HepG2 (cell line): ENCODE results near the gene DPCD. TPM values are rescaled to one million over a fixed set of nuclear protein-coding genes. Genes with fewer than 3 reads are reported as not detected.

Experiments
- EZH2 ChIP-seq: conservative IDR thresholded peaks from 2 replicates; pipeline ENCODE4 v1.6.1; 2012; ENCODE audit warnings: mild to moderate bottlenecking, low read depth, low read length, moderate library complexity
- HOMEZ ChIP-seq: IDR thresholded peaks from 2 replicates; pipeline ENCODE4 v1.6.1; 2016; ENCODE audit warnings: low read depth
- NONO ChIP-seq, 2 experiments: fragments of 450-650 bp in 1 of 2; sonication (generic) in 1 of 2; formaldehyde crosslinking in 1 of 2; IDR thresholded peaks in 1 of 2; conservative IDR thresholded peaks in 1 of 2; 2 replicates each; pipeline versions ENCODE4 v1.6.1 to v1.8.0; 2017 to 2022; ENCODE audit warnings: mild to moderate bottlenecking in 1 of 2, missing genetic modification reagents in 1 of 2, moderate library complexity in 1 of 2
- PPARG ChIP-seq: conservative IDR thresholded peaks from 2 replicates; pipeline ENCODE4 v1.6.1; 2016; ENCODE audit warnings: missing biosample characterization, missing genetic modification reagents
- SNAPC4 ChIP-seq: sonication (generic); formaldehyde crosslinking; IDR thresholded peaks from 2 replicates; pipeline ENCODE4 v1.4.0; 2020; ENCODE audit warnings: mild to moderate bottlenecking, missing genetic modification reagents
- THRA ChIP-seq: sonication (generic); formaldehyde crosslinking; IDR thresholded peaks from 2 replicates; pipeline ENCODE4 v1.4.0; 2020; ENCODE audit warnings: missing genetic modification reagents, borderline replicate concordance
- ZMYM3 ChIP-seq: sonication (generic); formaldehyde crosslinking; IDR thresholded peaks from 2 replicates; pipeline ENCODE4 v1.5.1; 2020; ENCODE audit warnings: mild to moderate bottlenecking, missing genetic modification reagents
- ZNF280D ChIP-seq: sonication (generic); formaldehyde crosslinking; IDR thresholded peaks from 2 replicates; pipeline ENCODE4 v1.5.1; 2020; ENCODE audit warnings: mild to moderate bottlenecking, missing genetic modification reagents
- ZNF605 ChIP-seq: sonication (generic); formaldehyde crosslinking; IDR thresholded peaks from 2 replicates; pipeline ENCODE4 v1.8.0; 2022; ENCODE audit warnings: mild to moderate bottlenecking, missing genetic modification reagents
- ZNF687 ChIP-seq: sonication (generic); formaldehyde crosslinking; IDR thresholded peaks from 2 replicates; pipeline ENCODE4 v1.5.1; 2020; ENCODE audit warnings: mild to moderate bottlenecking, missing genetic modification reagents, moderate library complexity
- ZNF781 ChIP-seq: sonication (generic); formaldehyde crosslinking; IDR thresholded peaks from 2 replicates; pipeline ENCODE4 v1.5.1; 2020; ENCODE audit warnings: borderline replicate concordance, mild to moderate bottlenecking, missing genetic modification reagents; ENCODE audit errors: not compliant biosample characterization
- polyA plus RNA-seq, 8 experiments: library from polyadenylated mRNA; depleted of rRNA in 3 of 8; stranded (reverse) in 7 of 8; unstranded in 1 of 8; fragments of >200 nt; fragmentation: Illumina TruSeq in 4 of 8; extraction: Trizol in 4 of 8; gene quantifications; 2 replicates each; pipeline versions ENCODE4 v1.2.1 to v1.2.3, GENCODE V29; 2011 to 2016; ENCODE audit warnings: low read depth in 4 of 8, missing spikeins in 1 of 8, mixed read lengths in 1 of 8; ENCODE audit not compliant: insufficient read depth in 1 of 8
- total RNA-seq, 5 experiments: library from RNA; depleted of rRNA; stranded (reverse); fragments of >200 nt; fragmentation: Illumina TruSeq; extraction: Trizol; gene quantifications; 2 replicates each; pipeline ENCODE4 v1.2.3, GENCODE V29; 2016; ENCODE audit warnings: low read depth in 1 of 5

Gene DPCD
- total and polyA plus RNA-seq, 2 of the 13 experiments (the other 11 are each of a cell fraction or from before 2014, with no cell fraction given) = 25.2 to 27.0 TPM

- TF ChIP-seq ZNF280D (CRISPR knock-in tag) (peak; percentile 59; the same call in 1 of the 2 replicates), ZMYM3 (CRISPR knock-in tag) (no peak), HOMEZ (CRISPR knock-in tag) (no peak), EZH2 (no peak), THRA (CRISPR knock-in tag) (no peak), PPARG (no peak), ZNF687 (CRISPR knock-in tag) (peak; percentile 60; the same call in 1 of the 2 replicates), ZNF605 (CRISPR knock-in tag) (no peak), NONO (IDR thresholded peaks at IDR 0.05) (no peak), NONO (CRISPR knock-in tag; conservative IDR thresholded peaks at IDR 0.05) (no peak), SNAPC4 (CRISPR knock-in tag) (0 out of 2 replicates have a peak, but pooled peaks have one; percentile 31), ZNF781 (CRISPR knock-in tag) (peak; percentile 53)
These were observed 18.3 kb upstream of the DPCD start (continued) for GRCh38 chr10:101569622-101570427.
